Fibroblast of mammary gland (primary cell): ENCODE data around the gene CEP350.

Experiments used
- DNase-seq: peaks from one replicate; pipeline ENCODE4 v3.0.0-alpha.2; 2010; ENCODE audit warnings: low read depth
- H3K4me3 ChIP-seq: 2 replicates; pipeline ENCODE4 v1.5.1; 2011; ENCODE audit warnings: low read depth, mild to moderate bottlenecking, low read length, moderate library complexity; ENCODE audit not compliant: control insufficient read depth
- CTCF ChIP-seq: conservative IDR thresholded peaks from 2 replicates; pipeline ENCODE4 v1.5.1; 2011; ENCODE audit warnings: low read depth, low read length, inconsistent platforms; ENCODE audit not compliant: control insufficient read depth, insufficient read depth

The CEP350 gene

GRCh38 chr1:180020017-180020416 is 65.4 kb downstream of the CEP350 start:
- no peak for TF ChIP-seq CTCF
- no peak overlapping the region for H3K4me3 ChIP-seq
- no peak for DNase-seq

- H3K4me3 ChIP-seq: no peak overlapping the region
- DNase-seq: peak; percentile 17
- TF ChIP-seq CTCF: no peak
These were observed 71.9 kb downstream of the CEP350 start for GRCh38 chr1:180026556-180026955.

GRCh38 chr1:180027949-180028445 is 73.4 kb downstream of the CEP350 start:
- H3K4me3 ChIP-seq: no peak overlapping the region
- DNase-seq: peak; percentile 84
- TF ChIP-seq CTCF: no peak

- peak; percentile 4 for TF ChIP-seq CTCF
- DNase-seq: no peak
These were observed 74.3 kb downstream of the CEP350 start for GRCh38 chr1:180028864-180029263.

GRCh38 chr1:180029524-180030135 is 75.0 kb downstream of the CEP350 start:
- no peak overlapping the region for H3K4me3 ChIP-seq
- no peak for DNase-seq
- no peak for TF ChIP-seq CTCF

More at GRCh38 chr1:180028864-180029263, 74.3 kb downstream of the CEP350 start:
- no peak overlapping the region for H3K4me3 ChIP-seq

- no peak overlapping the region for H3K4me3 ChIP-seq
- no peak for DNase-seq
- TF ChIP-seq CTCF: no peak
These were observed 77.1 kb downstream of the CEP350 start for GRCh38 chr1:180031664-180032063.
